Stimulated activated CD8-positive, alpha-beta memory T cell treated with anti-CD3 and anti-CD28 coated beads, Interleukin-7, amount 100 ng/mL, for 1 hour (primary cell): ENCODE results near the gene GRIN3B.

Source experiments
- DNase-seq, 2 donors: peaks; one replicate each; pipeline ENCODE4 v3.0.0-alpha.2; 2020; ENCODE audit warnings: low read depth in 2 of 2

The GRIN3B gene

DNA sequence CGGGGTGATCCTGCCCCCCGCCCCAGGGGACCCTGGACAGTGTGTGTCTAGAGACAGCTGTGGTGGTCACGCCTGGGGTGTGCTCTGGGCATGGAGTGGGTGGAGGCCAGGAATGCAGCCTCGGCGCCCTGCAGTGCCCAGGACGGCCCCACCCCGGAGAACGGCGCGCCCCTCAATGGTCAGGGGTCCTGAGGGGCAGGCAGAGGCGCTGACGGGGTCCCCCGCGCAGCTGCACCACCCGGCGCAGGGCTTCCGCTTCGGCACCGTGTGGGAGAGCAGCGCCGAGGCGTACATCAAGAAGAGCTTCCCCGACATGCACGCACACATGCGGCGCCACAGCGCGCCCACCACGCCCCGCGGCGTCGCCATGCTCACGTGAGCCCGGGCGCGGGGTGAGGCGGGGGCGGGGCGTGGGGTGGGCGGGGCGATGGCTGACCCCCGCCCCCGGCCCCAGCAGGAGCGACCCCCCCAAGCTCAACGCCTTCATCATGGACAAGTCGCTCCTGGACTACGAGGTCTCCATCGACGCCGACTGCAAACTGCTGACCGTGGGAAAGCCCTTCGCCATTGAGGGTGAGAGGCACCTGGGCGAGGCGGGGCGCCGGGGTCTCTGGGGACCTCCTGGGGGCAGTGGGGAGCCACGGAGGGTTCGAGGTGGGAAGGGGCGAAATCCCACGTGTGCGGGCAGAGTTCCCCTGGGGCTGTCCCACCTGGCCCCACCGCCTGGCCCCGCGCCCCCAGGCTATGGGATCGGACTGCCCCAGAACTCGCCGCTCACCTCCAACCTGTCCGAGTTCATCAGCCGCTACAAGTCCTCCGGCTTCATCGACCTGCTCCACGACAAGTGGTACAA is 7.4 kb downstream of the GRIN3B start:
- DNase-seq: no peak

DNA sequence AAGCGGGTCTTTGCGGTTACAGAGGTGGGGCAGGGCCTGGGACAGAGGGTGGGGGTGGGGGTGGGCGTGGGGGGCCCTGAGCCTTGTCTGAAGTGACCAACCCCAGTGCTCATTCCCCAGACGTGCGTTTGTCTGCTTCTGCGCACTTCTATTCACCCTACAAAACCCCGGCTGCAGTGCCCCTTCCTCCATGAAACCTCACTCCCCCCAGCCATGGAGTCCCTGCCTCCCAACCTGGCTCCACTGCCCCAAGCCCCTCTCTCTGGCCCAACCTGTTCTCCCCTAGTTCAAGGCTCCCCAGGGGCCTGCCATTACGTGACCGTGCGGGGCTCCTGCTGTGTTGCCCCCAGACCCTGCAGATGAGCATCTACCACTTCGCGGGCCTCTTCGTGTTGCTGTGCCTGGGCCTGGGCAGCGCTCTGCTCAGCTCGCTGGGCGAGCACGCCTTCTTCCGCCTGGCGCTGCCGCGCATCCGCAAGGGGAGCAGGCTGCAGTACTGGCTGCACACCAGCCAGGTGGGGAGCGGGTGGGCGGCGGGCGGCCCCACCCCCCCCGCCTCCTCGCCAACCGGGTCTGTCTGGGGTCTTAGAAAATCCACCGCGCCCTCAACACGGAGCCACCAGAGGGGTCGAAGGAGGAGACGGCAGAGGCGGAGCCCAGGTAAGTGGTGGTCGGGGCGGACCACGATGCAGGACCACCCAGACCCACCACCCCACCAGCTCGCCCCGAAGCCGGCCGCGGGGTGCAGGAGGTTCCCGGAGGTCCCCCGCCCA is 8.2 kb downstream of the GRIN3B start:
- DNase-seq: no peak

DNA sequence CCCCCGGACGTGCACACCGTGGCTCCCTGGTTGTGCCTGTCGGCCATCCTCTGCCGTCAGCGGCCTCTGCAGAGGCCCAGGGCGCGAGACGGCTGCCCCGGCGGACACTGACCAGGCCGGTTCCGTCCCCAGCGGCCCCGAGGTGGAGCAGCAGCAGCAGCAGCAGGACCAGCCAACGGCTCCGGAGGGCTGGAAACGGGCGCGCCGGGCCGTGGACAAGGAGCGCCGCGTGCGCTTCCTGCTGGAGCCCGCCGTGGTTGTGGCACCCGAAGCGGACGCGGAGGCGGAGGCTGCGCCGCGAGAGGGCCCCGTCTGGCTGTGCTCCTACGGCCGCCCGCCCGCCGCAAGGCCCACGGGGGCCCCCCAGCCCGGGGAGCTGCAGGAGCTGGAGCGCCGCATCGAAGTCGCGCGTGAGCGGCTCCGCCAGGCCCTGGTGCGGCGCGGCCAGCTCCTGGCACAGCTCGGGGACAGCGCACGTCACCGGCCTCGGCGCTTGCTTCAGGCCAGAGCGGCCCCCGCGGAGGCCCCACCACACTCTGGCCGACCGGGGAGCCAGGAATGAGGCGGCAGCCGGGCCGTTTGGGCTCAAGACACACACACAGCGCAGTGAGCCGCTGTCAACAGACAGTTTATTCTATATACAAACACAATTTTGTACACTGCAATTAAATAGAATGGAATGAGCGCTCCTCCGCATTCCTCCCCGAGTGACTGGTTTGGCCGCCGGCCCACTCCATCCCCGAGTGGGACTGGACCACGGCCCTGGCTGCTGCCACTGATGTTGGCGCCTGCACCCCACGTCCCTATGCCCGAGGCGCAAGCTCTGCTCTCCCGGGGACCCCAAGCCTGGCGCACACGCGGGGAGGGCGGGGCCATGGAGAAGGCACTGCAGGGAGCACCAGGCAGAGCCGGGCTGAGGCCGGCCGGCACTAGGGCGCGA is 9.1 kb downstream of the GRIN3B start:
- no peak for DNase-seq

DNA sequence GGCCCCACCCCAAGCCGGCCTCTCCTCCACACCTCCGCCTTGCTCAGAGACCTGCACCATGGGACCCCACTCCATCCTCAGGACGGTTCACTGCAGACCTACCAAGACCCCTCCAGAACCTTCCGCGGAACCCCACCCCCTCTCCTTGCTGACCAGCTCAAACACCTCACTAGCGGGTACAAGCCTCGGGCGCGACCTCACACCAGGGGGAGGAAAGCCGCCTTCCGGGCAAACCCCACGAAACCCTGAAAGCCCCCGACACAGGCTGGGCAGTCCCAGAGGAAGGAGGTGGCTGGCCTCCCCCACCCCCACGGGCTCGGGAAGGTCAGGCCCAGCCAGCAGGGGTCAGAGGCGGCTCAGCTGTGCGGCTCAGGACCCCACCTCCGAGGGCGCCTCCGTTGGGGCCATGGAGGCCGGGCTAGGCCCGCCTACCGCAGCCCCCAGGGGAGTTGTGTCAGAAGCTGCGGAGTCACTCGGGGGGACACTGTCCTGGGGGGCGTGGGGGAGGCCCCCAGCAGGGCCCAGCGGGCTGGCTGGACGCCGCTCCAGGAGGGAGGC is 9.8 kb downstream of the GRIN3B start:
- DNase-seq: no peak

DNA sequence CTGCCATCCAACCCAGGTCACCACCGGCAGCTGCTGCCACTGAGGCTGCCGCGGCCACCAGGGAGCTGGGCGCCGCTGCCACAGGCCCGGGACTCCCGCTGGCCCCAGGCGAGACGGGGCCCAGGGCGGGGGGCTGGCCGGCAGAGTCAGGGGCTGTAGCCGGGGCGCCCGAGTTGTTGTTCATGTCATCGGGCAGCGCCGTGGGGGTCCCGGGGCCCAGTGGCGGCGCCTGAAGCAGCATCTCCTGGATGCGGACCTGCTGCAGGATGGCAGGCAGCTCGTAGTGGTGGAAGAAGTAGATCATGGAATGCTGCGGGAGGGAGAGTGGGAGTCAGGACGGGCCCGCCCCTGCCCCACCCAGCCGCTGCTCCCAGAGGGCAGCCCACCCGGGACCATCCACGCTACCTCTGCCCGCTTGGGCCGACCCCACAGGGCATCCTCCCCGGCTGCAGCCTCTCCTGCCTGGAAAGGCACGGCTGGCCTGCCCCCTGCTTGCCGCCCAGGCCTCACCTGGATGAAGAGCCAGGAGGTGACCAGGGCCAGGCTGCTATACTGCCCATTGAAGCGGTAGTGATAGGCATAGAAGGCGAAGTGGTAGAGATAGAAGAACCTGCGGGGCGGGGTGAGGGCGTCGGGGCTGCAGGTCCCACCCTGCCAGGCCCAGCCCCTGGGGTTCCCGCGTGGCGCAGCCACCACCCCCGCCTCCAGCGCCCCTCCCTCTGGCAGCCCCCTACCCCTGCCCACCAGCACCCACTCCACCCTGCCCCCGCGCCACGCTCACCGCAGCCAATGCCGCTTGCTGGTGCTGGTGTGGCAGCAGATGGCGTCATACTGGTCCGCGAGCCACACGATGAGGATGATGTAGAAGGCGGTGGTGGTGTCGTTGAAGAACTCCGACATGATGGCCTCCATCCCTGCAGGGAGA is 10.6 kb downstream of the GRIN3B start:
- DNase-seq: no peak

DNA sequence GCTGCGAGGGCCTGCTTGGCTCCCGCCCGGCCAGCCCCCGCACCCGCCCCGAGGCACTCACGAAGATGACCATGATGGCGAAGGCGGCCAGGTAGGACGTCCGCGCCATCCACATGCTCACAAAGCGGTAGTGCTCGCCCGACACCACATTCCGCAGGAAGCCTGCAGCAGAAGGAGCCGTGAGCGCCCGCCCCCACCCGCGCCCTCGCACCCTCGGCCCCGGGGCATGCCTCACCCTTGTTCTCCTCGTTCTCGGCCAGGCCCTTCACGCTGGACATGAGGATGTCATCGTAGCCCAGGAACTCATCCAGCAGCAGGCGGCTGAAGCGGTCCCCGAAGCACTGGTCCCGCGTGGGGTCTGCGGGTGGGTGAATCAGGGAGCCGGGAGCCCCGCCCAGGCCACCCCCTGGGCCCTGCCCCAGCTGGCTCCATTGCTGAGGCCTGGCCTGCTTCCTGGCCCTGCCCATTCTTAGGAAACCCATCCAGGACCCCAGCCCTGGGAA is 11.7 kb downstream of the GRIN3B start:
- no peak for DNase-seq

DNA sequence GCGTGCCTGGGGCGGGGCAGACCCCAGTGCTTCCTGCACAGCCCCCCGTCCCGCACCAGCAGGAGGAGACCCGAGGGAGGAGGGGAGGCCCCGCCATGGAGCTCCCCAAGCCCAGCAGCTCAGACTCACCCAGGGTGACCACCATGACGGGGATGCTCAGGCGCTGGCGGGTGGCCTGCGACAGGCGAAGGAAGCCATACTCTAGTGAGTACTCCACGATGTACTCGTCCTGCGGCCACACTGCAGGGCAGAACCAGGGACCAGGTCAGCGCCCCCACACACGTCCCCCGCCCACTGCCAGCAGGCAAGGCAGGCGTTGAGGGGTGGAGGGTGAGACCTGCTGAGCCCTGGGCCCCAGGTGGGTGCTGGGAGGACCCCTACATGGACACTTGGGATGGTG is 12.1 kb downstream of the GRIN3B start:
- DNase-seq: no peak

DNA sequence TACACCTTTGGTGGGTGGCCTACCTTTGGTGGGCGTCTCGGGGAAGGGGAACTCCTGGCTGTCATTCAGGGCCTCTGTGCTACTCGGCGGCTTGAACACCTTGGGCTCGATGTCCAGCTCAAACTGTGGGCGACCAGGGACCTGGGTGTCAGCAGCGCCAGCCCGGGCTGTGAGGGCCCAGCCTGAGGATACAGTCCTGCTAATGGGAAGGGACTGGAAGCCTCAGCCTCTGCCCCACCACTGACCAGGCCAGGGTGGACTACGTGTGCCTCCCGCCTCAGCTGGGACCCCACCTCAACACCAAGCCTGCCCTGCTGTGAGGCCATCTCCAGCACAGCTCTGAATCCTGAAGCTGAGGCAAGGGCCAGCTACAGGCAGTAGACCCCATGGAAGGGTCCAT is 13.0 kb downstream of the GRIN3B start:
- DNase-seq: no peak

DNA sequence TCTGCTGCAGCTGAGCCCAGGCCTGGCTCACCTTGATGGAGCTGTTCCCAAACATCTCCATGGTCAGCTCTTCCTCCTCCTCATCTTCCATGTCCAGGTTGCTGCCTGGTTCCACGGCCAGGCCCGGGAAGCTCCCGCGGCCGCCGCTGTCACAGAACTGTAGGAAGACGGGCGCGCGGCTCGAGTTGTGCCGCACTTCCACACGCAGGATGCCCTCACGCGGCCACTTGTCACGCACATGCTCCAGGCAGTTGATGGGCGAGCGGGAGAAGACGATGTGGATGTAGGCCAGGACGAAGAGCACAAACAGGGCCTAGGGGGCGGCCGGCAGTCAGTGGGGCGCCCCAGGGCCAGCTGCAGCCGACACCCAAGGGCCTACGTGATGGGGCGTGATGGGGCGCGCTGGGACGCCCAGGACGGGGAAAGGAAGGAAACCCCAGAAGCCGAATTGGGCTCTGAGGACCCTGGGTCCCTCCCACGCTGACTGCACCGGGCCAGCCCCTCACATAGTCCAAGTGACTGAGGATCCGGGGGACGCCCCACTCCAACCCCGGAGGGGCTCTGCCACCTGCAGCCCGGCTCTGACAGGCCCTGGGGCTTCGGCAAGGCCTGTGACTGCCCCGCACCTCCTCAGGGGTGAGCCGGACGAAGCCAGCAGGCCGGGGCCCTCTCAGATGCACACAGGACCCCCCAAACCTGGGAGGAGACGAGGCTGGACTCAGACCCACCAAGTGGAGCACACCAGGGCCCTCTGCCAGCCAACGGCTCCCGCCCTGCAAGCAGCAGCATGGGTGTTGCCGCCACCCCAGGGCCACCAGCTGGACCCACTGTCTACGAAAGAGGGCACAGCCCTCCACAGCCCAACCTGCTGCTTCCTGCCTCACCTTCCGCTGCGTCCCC is 14.2 kb downstream of the GRIN3B start:
- no peak for DNase-seq

DNA sequence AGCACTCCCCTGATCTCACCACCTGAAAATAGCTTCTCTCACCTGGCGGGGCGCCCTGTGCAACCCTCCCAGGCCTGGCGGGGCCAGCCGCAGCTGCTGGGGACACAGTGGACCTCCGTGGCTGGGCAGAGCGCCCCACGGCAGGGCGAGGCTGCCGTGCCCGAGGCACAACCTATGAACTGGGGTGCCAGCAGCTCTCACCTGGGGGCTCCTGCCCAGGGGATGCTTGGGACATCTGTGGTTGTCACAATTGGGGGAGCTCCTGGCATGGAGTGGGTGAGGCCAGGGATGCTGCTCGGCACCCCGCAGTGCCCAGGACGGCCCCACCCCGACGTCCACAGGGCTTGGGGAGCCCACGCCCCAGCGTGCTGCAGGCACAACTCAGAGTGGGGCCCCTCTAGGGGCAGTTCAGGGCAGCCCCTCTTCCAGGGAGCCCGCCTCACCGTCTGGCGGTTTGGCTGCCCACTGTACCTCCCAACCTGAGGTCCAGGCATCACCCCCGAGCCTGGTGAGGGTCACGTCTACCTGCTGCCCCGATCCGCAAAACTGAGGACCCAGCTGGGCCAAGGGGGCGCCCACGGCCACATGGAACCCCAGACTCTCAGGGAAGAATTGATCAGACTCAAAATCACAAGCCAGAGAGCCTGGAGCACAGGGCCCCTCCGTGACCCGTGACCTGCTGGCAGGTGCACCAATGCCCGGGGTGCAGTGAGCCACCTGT is 15.0 kb downstream of the GRIN3B start:
- no peak for DNase-seq

DNA sequence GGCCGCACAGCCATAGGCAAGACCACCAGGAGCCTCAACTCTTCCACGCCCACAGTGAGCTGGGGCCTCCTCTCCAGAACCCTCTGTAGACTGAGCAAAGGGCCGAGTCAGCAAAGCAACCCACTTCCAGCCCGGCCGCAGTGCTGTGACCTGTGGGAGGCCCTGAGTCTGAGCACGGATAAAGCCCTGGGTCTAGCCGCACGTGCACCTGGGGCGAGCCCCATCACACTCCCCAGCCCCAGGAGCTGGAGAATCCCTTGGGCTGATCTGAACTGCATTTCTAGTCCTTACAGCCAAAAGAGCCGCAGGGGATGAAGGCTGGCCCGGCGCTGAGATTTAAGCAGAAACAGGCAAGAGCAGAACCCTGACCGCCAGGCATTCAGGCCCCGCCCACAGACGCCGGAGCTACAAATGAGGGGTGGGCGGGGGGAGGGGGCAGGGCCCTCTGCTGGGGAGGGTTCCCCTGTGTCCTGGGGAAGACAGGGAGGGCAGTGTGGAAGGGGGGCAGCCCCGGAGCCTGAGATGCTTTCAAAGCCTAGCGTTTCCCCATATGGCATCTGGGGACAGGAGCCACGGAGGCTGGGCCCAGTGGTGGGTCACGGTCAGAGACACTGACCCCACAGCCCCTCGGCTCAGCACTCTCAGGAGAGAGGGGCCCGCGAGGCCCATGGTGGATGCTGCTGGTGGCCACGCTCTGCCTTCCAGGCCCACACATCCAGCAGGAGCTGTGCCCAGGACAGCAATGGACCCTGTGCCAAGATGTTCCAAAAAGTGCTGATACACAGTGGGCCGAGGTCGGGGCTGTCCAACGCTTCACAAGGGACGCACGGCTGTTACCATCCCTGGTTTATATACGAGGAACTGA is 15.8 kb downstream of the GRIN3B start:
- no peak for DNase-seq

DNA sequence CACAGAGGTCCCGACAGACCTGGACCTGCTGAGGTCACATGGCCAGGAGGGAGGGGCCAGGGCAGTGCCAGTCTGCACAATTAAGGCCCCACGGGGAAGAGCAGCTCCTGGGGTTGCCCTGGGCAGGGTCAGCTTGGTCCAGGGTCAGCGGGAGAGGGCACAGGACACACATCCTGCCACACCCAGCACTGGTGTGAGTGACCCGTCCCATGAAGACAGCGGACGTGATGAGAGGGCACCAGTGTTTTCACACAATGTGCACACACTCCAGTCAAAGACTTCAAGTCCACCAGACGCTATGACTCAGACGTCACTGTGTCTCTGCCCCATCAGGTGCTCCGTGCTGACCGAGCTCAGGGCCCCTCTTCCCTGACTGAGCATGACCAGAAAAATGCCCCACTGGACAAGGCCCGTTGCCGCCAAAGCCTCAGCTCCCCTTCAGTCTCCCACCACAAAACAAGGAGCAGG is 16.5 kb downstream of the GRIN3B start:
- no peak for DNase-seq

DNA sequence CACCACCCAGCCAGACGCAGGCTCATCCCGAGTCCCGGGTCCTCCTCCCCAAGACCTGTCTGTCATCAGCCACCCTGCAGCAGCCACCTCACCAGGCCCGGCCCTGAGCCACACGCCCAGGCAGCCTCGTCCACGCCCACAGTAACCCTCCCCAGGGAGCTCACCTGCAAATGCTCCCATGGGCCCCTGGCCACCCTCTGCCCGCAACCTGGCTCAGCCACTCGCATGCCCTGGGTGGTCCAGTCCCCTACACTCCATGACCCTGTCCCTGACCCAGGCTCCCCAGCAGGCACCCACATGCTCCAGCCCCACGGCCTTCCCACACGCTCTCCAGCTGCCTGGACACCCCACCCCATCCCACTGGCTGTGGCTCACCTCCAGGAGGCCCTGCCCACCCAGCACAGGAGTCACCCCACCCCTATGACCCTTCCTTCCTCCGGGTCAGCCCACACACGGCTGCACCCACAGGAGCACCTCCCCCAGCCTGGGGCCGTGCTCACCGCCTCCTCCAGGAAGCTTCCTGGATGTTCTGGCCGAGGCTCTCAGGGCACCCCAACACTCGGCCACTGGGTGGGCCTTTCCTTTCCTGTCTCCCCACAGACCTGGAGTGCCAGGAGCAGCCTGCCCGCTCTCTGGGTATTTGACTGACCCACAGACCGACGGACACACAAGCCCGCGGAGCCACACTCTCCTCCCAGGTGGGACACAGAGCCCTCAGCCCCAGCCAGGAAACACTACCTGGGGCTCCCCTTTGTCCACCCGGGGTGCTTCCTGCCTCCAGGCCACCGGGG is 17.1 kb downstream of the GRIN3B start:
- DNase-seq: no peak

DNA sequence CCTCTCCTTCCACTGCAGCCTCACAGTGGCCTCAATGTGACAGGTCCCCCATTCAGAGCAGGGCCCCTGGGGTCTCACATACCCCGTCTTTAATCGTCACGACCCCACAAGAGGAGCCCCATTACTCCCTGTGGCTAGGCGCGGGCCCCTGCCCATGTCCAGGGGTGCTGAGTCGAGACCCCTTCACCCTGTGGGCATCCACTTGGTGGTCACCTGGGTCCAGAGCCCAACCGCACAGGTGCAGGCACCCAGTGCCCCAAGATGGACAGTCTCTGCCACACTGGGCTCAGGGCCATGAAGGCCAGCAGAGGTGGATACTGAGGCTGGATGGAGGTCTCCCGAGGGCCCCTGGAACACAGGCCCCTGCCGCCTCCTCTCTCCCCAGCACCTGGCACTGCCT is 17.7 kb downstream of the GRIN3B start:
- no peak for DNase-seq

DNA sequence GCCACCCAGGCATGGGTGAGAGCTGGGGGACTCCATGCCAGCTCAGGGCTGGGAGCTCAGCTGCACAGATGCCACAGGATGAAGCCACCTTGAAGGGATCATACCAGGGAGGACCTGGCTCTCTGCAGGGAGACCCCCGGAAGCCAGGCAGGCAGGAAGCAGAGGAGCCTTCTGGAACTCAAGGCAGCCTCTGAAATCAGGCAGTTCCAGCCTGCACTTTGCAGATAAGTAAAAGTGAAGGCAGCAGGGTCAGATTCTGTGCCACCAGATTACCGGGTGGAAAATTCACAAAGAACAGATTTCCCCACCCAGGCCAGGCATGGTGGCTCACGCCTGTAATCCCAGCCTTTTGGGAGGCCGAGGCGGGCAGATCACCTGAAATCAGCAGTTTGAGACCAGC is 18.2 kb downstream of the GRIN3B start:
- no peak for DNase-seq

DNA sequence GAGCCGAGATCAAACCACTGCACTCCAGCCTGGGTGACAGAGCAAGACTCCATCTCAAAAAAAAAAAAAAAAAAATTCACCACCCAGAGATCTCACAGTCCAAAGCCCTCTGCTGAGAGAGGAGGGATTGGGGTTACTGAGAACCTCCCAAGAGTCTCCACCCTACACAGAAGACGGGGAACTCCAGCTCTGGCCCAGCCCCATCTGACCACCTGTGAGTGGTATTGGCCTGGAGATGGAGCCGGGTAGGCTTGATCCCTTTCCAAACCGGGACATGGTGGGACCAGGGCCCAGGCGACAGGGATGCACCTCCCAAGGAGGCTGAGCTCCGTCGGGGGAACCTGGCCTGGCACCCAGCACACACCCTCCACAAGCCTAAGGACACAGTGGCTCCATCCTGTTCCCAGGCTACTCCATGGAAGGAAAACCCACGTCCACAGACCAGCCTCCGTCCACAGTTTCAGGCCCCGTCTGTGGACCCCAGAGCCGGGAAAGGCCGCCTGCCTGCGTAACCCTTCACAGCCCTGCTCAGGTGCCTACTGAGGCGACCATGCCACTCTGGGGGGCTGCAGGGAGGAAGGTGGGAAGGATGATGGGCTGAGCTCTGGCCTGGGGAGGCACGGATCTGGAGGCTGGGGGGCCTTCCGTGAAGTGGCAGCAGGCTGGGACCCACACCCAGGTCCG is 18.9 kb downstream of the GRIN3B start:
- no peak for DNase-seq
